Ovary (tissue), 9 donors: ENCODE measurements around the gene MB. TPM values are rescaled to one million over a fixed set of nuclear protein-coding genes. Genes with fewer than 3 reads are reported as not detected.
A peak's percentile ranks its signal among the peaks of the same experiment; 100 is the strongest.

Experiments
- DNase-seq, 5 donors: peaks; one replicate each; pipeline ENCODE4 v3.0.0-alpha.2; 2019 to 2020
- H3K27ac ChIP-seq, 2 donors: fragments of 200-600 bp; one replicate each; pipeline versions ENCODE4 v1.5.1 to v1.8.0; 2019 to 2022
- H3K27me3 ChIP-seq: fragments of 200-600 bp; one replicate; pipeline ENCODE4 v1.8.0; 2022
- H3K36me3 ChIP-seq: fragments of 200-600 bp; sonication (generic); one replicate; pipeline ENCODE4 v1.5.1; 2019
- H3K4me1 ChIP-seq: one replicate; pipeline ENCODE4 v1.8.1; 2013; ENCODE audit warnings: mild to moderate bottlenecking, moderate library complexity; ENCODE audit not compliant: insufficient read depth
- H3K4me3 ChIP-seq: fragments of 200-600 bp; sonication (generic); one replicate; pipeline ENCODE4 v1.5.1; 2017
- H3K9me3 ChIP-seq, 2 donors: fragments of 200-600 bp in 1 of 2; sonication (generic) in 1 of 2; one replicate each; pipeline versions ENCODE4 v1.5.1 to v1.8.1; 2013 to 2019; ENCODE audit warnings: mild to moderate bottlenecking in 1 of 2, moderate library complexity in 1 of 2
- EP300 ChIP-seq: sonication (generic); formaldehyde crosslinking; IDR thresholded peaks from one replicate; pipeline ENCODE4 v1.6.1; 2017; ENCODE audit warnings: antibody characterized with exemption
- POLR2A ChIP-seq: fragments of 450-650 bp; IDR thresholded peaks from one replicate; pipeline ENCODE4 v1.6.1; 2017; ENCODE audit warnings: antibody characterized with exemption, mild to moderate bottlenecking, moderate library complexity
- WGBS, 3 donors: extraction: QIAGEN DNeasy Blood & Tissue Kit in 1 of 3; methylation state at CpG; one replicate each; pipeline versions ENCODE4 v1.1.5 to v1.1.7; 2013 to 2017; 5-methylcytosine and 5-hydroxymethylcytosine counted together
- intact Hi-C, 4 donors: fragments of 100-400 bp; cut with DNase I; formaldehyde crosslinking; loops; one replicate each; pipeline versions ENCODE4 v1.11.0 to v1.15.1; 2022 to 2023
- polyA plus RNA-seq, 2 donors: library from polyadenylated mRNA; stranded (reverse); fragments of 200-250 nt in 1 of 2; fragments of 350-450 nt in 1 of 2; fragmentation: Illumina TruSeq in 1 of 2; extraction: RNeasy Lipid Tissue Mini Kit (QIAGEN cat#74804) in 1 of 2; gene quantifications; one replicate each; pipeline ENCODE4 v1.2.3, GENCODE V29; 2013 to 2014
- total RNA-seq, 7 donors: library from RNA; depleted of rRNA in 2 of 7; stranded (reverse); fragments of >200 nt in 2 of 7; fragmentation: NEBNext Ultra II Directional in 3 of 7; extraction: Animal tissue kit (Norgen Biotek cat#: 25700) in 3 of 7; gene quantifications; one replicate each; pipeline versions ENCODE4 v1.1.0 to v1.2.4, GENCODE V29; 2016 to 2023
- TF ChIP-seq, protein P1 (sequence below), 3 donors: fragments of 450-650 bp in 2 of 3; fragments of 200-600 bp in 1 of 3; IDR thresholded peaks; one replicate each; pipeline versions ENCODE4 v1.5.1 to v1.8.0; 2016 to 2022; ENCODE audit warnings: antibody characterized with exemption in 3 of 3, mild to moderate bottlenecking in 1 of 3
- donor health status: DM: no; HTN: no; CAD: no; lungs with moderate emphysema.
- donor health status: DM: no; HTN: no; CAD: no.
- donor health status: Bipolar disorder and iron deficiency.
- donor health status: DM: yes; HTN: yes; CAD: no.
- donor health status: DM: no; HTN: no; CAD: no.
- donor health status: DM: yes; HTN: yes; CAD: no.

Gene MB
- total and polyA plus RNA-seq, 9 donors = 1.3 to 3.0 (median 1.9) TPM; not detected in 3

DNA sequence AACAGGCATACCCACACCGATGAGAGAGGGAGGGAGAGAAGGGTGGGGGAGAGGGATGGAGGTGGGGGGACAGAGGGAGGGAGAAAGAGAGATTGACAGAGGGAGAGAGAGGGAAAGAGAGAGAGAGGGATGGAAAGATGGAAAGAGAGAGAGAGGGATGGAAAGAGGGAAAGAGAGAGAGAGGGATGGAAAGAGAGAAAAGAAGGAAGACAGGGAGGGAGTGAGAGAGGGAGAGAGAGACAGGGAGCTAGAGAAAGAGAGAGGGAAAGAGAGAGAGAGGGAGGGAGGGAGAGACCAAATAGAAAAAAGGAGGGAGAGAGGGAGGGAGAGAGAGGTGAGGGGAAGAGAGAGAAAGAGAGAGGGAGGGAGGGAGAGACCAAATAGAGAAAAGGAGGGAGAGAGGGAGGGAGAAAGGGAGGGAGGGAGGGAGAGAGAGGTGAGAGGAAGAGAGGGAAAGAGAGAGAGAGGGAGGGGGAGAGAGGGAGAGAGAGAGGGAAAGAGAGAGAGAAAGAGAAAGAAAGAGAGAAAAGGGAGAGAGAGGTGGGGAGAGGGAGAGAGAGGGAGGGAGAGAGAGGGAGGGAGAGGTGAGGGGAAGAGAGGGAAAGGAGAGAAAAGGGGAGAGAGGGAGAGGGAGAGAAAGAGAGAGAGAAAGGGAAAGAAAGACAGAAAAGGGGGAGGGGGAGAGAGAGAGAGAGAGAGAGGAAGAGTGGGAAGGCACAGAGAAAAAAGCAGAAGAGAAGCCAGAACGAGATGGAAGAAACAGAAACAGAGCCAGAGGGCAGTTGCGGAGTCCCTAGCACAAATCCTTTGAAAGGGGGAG is 23.8 kb downstream of the MB start:
- TF ChIP-seq POLR2A (no peak), EP300 (no peak)
- TF ChIP-seq, protein P1, sequence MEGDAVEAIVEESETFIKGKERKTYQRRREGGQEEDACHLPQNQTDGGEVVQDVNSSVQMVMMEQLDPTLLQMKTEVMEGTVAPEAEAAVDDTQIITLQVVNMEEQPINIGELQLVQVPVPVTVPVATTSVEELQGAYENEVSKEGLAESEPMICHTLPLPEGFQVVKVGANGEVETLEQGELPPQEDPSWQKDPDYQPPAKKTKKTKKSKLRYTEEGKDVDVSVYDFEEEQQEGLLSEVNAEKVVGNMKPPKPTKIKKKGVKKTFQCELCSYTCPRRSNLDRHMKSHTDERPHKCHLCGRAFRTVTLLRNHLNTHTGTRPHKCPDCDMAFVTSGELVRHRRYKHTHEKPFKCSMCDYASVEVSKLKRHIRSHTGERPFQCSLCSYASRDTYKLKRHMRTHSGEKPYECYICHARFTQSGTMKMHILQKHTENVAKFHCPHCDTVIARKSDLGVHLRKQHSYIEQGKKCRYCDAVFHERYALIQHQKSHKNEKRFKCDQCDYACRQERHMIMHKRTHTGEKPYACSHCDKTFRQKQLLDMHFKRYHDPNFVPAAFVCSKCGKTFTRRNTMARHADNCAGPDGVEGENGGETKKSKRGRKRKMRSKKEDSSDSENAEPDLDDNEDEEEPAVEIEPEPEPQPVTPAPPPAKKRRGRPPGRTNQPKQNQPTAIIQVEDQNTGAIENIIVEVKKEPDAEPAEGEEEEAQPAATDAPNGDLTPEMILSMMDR (IDR thresholded peaks at IDR 0.05) = no peak
- 18 to 22% (median 19%) methylated on average over 3 of the region's 3 CpGs for WGBS, 3 donors

DNA sequence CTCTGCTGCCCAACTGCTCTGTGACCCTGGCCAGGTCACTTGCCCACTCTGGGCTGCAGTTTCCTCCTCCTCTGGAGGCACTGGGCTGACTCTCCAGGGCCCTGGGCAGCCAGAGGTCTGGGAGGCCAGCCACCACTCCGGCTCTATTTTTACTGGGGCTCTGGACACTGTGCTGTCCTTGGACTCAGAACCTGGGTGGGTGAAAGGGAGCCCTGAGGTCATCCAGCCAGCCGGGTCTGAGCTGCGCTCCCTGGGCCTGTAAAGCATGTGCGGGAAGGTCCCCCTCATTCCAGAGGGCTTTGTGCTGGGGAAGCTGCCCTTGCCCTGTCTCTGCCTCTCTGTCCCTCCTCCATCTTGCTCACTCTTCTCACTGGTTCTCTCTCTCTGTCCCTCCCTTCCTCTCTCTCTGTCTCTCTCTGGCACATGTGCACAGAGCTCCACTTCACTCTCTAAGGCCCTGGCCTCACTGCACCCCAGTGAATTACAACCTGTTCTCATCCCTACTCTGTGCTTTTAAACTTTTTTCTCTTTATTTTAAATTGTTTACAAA is 24.6 kb downstream of the MB start:
- no peak overlapping the region for H3K4me3 ChIP-seq
- peak in 2 of 5 donors; percentile 36 to 57 for DNase-seq
- peak overlapping the region; percentile 28 to 75 for H3K27ac ChIP-seq
- H3K27me3 ChIP-seq = no peaks in the 10 kb centered on the region
- H3K4me1 ChIP-seq = peaks cover 2% of the 10 kb centered on the region
- no peaks in the 10 kb centered on the region for H3K9me3 ChIP-seq
- no peaks in the 10 kb centered on the region for H3K36me3 ChIP-seq
- TF ChIP-seq, protein P1 (IDR thresholded peaks at IDR 0.05) = no peak
- TF ChIP-seq POLR2A (no peak), EP300 (no peak)
- 21 to 30% (median 28%) methylated on average over 4 of the region's 4 CpGs for WGBS, 3 donors
- intact Hi-C loops = no loop called here

More for the DNA sequence above, 23.8 kb downstream of the MB start:
- H3K27me3 ChIP-seq = no peaks in the 10 kb centered on the region
- no peaks in the 10 kb centered on the region for H3K9me3 ChIP-seq
- H3K27ac ChIP-seq = peak overlapping the region; percentile 35 to 75
- no peak for DNase-seq
- H3K4me3 ChIP-seq = no peak overlapping the region
- H3K4me1 ChIP-seq = peaks cover 2% of the 10 kb centered on the region
- intact Hi-C loops = no loop called here
- H3K36me3 ChIP-seq = no peaks in the 10 kb centered on the region

DNA sequence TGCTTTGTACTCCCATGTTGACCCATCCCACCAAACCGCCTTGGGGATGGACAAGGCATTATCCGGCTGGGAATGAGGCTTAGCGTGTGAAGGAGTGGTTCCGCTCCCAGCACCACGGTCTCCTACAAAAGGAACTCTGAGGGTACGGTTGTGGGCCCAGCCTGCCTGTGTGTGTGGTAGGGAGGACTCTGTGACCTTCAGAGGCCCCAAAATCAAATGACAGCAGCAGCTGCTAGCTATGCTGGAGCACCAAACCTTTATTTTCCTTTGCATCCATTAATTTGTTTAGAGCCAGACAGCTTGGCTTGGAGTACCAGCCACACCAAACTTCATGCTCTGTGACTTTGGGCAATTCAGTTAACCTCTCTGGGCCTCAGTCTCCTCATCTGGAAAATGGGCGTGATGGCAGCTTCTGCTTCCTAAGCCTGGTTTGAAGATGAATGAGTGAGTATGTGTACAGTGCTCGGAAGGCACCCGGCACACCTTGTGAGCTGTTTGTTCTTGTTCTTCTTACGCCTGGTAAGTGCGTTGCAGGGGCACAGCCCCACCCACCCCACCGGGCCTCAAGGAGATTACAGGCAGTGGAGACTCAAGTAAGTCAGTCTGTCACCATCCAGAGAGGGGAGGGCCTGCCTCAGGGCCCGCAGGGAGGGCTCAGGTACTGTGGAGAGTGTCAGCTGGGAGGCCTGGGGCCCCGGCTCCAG is 25.3 kb downstream of the MB start:
- WGBS, 3 donors = 87 to 90% (median 89%) methylated on average over 12 to 14 of the region's 14 CpGs
- Histone ChIP-seq H3K4me3 (no peak overlapping the region), H3K9me3 (no peaks in the 10 kb centered on the region), H3K27ac (peak overlapping the region; percentile 28 to 75), H3K4me1 (peaks cover 2% of the 10 kb centered on the region), H3K27me3 (no peaks in the 10 kb centered on the region), H3K36me3 (no peaks in the 10 kb centered on the region)
- intact Hi-C loops = no loop called here
- DNase-seq = no peak
- TF ChIP-seq POLR2A (no peak), EP300 (no peak)
- TF ChIP-seq, protein P1 (IDR thresholded peaks at IDR 0.05) = no peak

DNA sequence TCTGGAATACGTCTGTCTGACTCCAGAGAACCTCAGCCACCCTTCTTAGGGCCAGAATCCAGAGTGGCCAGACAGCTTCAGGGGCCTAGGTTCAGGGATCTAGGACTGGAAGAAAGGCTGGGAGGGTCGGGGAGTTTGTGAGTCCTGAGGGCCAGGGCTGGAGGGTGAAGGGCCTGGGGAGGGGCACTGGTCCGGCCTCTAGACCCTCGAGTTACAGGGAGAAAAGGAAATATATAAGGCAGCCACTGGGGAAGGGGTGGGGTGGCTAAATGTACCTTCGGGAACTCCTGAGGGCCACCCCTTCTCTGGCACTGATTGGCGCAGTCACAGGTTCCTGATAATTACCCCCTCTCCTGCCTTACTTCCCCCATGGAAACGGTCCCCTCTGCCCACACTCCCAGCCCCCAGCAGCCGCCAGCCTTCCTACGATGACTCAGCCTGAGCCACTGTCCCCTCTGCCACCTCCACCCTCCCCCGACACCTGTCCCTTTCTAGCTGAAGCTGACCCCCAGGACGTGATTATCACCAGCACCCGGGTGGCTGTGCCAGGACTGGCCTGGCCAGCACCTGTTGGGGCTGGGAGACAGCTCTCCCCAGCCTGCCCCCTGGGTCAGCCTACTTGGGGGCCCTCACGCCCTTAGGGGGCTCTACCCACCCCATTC is 26.4 kb downstream of the MB start:
- no peak for DNase-seq

More for the DNA sequence above, 26.4 kb downstream of the MB start:
- intact Hi-C loops = no loop called here
- no peak overlapping the region for H3K4me3 ChIP-seq
- 81% methylated on average over 13 of the region's 13 CpGs for WGBS, 3 donors
- H3K4me1 ChIP-seq = peaks cover 2% of the 10 kb centered on the region
- TF ChIP-seq POLR2A = no peak
- TF ChIP-seq EP300 = no peak
- TF ChIP-seq, protein P1 (IDR thresholded peaks at IDR 0.05) = no peak
- H3K27me3 ChIP-seq = no peaks in the 10 kb centered on the region
- H3K36me3 ChIP-seq = no peaks in the 10 kb centered on the region
- no peak overlapping the region for H3K27ac ChIP-seq
- H3K9me3 ChIP-seq = no peaks in the 10 kb centered on the region
